Urothelium cell line (cell line): ENCODE data around the gene ITPR2.

Experiments used
- DNase-seq: peaks from one replicate; pipeline ENCODE4 v3.0.0; 2011; ENCODE audit warnings: low spot score, mixed read lengths
- FAIRE-seq: peaks from 2 replicates; lab custom pipeline; 2011; peaks lifted over from hg19 to GRCh38; lab: Jason Lieb, UNC

ITPR2 gene

GRCh38 chr12:26374934-26375680 lies 457.9 kb downstream of the ITPR2 start:
- FAIRE-seq, result no peak
- DNase-seq, result no peak

GRCh38 chr12:26373606-26374495 lies 459.1 kb downstream of the ITPR2 start:
- DNase-seq, result no peak
- FAIRE-seq, result no peak

GRCh38 chr12:26372866-26373265 lies 460.1 kb downstream of the ITPR2 start:
- FAIRE-seq (no peak), DNase-seq (no peak)

- no peak for DNase-seq
- no peak for FAIRE-seq
Observed at GRCh38 chr12:26370098-26370497, 462.9 kb downstream of the ITPR2 start.

GRCh38 chr12:26369588-26369987 lies 463.4 kb downstream of the ITPR2 start:
- no peak for FAIRE-seq

GRCh38 chr12:26367991-26368730 lies 464.8 kb downstream of the ITPR2 start:
- FAIRE-seq (no peak), DNase-seq (no peak)

More at GRCh38 chr12:26369588-26369987, 463.4 kb downstream of the ITPR2 start:
- peak; percentile 49 for DNase-seq

GRCh38 chr12:26361964-26362363 lies 471.0 kb downstream of the ITPR2 start:
- FAIRE-seq (peak; percentile 40), DNase-seq (no peak)

GRCh38 chr12:26360062-26360461 lies 472.9 kb downstream of the ITPR2 start:
- DNase-seq, result no peak
- no peak for FAIRE-seq

- DNase-seq (no peak), FAIRE-seq (no peak)
Observed at GRCh38 chr12:26359576-26359975, 473.4 kb downstream of the ITPR2 start.

- FAIRE-seq, result no peak
- no peak for DNase-seq
Observed at GRCh38 chr12:26358651-26359050, 474.3 kb downstream of the ITPR2 start.

- FAIRE-seq (no peak), DNase-seq (no peak)
Observed at GRCh38 chr12:26347300-26347699, 485.7 kb downstream of the ITPR2 start.

GRCh38 chr12:26346736-26347135 lies 486.3 kb downstream of the ITPR2 start:
- DNase-seq (no peak), FAIRE-seq (no peak)

GRCh38 chr12:26345471-26346003 lies 487.5 kb downstream of the ITPR2 start:
- FAIRE-seq, result no peak
- DNase-seq, result no peak

- FAIRE-seq (no peak), DNase-seq (no peak)
Observed at GRCh38 chr12:26341491-26341890, 491.5 kb downstream of the ITPR2 start.

GRCh38 chr12:26340649-26341048 lies 492.3 kb downstream of the ITPR2 start:
- peak; percentile 14 for DNase-seq
- FAIRE-seq, result no peak

GRCh38 chr12:26339976-26340375 lies 493.0 kb downstream of the ITPR2 start:
- FAIRE-seq (no peak), DNase-seq (no peak)

GRCh38 chr12:26338586-26339572 lies 494.1 kb downstream of the ITPR2 start:
- DNase-seq (peak; percentile 79), FAIRE-seq (peak; percentile 81)

GRCh38 chr12:26335651-26336050 lies 497.3 kb downstream of the ITPR2 start:
- DNase-seq (no peak), FAIRE-seq (no peak)

- no peak for DNase-seq
- peak; percentile 42 for FAIRE-seq
Observed at GRCh38 chr12:26334621-26335124, 498.3 kb downstream of the ITPR2 start.

- FAIRE-seq (no peak), DNase-seq (no peak)
Observed at GRCh38 chr12:26331960-26332359, 501.0 kb downstream of the ITPR2 start.
